ENCODE data around the gene XRCC3.

The XRCC3 gene

GRCh38 chr14:103690332-103690731 is 24.9 kb downstream of the XRCC3 start:
- no peak for DNase-seq

GRCh38 chr14:103688906-103689902 is 26.0 kb downstream of the XRCC3 start:
- no peak for DNase-seq

DNA sequence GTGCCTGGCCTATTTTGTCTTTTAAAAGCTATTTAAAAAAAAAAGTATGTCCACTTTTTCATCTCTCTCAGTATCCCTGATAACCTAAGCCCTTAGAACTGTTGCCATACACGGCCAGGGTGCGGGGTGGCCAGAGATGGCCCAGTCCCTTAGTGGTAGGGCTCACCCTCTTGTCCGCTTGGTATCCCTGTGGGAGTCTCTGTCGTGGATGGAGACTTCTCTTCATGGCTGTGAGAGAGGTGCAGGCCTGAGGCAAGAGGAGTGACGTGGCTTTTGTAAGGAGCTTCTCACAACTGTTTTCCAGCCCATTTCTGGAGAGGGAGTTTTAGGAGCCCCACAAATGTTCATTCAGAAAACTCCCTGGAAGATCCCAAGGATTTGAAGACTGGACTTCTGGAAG is 26.8 kb downstream of the XRCC3 start:
- no peak for DNase-seq

DNA sequence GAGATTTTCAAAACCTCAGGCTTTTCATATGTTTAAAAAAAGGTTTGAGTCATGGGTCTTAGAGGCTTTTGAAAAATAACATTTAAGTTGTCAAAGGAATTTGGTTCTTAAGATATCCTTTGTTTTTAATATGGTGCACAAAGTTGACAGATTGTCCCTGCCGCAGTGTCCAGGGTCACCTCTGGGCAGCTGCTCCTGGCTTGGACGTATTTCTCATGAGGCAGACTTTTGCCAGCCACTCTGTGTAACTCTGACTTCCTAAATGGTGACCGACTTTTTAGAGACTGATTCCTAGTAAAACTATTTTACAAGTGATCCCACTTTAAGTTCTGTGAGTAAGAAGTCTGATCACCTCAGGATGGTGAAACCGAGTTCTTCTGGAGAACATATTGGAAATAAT is 27.5 kb downstream of the XRCC3 start:
- DNase-seq: no peak

DNA sequence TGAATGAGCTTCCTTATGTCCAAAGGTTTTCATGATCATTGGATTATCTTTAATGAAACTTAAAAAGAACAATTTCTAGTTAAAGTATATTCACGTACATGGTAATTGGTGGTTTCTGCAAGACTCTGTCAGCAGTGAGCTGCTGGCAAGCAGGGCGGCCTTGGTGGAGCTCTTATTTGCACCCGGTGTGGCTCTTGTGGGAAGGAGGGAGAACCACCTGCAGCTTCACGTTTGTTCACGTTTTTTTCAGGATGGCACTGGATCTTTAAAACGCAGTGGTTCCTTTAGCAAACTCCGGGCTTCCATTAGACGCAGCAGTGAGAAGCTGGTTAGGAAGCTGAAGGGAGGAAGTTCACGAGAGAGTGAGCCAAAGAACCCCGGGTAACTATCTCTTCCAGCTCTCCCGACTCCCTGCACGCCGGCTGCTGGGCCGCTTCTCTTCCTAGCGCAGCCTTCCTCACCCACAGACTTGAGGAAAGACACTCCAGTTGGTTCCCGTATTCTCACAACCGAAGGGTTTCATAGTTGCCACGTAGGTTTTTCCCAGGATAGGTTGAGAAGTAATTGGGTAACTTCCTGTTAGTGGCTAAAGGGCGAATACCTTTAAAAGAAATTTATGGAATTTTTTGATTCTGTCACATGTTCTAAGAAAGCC is 28.3 kb downstream of the XRCC3 start:
- DNase-seq: no peak

DNA sequence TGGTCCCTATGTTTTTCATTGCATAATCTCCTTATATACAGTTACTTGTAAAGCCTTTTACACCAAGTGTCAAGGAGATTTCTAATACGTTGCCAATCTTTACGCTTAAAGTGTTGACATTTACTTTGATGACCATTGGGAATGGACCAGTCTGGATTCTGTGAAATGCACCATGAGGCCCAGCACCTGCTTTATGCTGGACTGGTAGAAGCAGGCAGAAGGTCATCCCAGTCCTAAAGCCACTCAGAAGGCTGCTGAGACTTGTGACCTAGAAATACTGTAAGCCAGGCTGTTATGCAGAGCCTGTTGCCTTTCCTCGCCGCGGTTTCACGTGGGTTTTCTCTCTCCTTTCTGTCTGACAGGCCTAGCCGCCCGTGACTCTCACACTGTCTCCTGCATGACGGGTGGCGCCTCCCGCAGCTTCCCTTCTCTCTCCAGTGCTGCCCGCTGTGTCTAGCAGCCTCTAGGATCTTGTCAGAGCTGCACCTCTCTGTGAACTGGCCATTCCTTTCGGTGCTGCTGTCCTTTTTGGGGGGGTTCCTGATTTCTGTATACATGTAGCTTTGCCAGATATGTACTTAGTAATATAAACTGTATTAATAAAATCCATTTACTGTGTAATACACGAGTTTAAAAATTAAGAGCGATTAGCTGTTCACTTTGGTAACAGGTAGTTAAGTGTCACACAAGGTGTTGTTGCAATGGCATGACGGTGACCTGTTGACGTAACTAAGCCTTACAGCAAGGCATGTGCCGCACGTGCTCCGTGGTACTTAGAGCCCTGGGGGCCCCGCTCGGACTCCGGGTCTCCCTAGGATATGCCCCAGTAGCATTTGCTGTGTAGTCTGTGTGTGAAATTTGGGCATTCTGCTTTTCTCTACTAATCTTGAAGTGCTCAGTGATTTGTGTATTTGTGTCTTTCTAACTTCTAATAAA is 29.7 kb downstream of the XRCC3 start:
- no peak for DNase-seq

- no peak for DNase-seq
Observed at GRCh38 chr14:103684871-103685270, 30.4 kb downstream of the XRCC3 start.

DNA sequence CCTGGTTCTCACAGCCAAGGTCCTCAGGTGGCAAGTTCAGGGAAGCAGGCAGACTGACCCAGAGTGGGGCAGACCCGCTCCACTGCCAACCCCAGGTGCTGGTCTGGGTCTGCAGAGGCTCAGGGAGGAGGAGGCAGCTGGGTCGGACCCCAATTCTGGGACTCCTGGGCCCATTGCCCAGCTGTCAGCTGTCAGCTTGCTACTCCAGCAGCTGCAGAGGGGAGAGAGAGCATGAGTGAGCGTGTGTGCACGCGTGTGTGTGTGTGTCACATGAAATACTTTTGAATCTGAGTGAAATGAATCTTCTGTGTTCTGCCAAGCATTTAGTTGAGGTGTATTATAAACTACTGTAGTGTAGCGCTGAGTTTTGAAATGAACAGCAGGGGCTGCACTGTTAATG is 30.8 kb downstream of the XRCC3 start:
- DNase-seq: no peak

GRCh38 chr14:103683139-103683538 is 32.1 kb downstream of the XRCC3 start:
- no peak for DNase-seq

DNA sequence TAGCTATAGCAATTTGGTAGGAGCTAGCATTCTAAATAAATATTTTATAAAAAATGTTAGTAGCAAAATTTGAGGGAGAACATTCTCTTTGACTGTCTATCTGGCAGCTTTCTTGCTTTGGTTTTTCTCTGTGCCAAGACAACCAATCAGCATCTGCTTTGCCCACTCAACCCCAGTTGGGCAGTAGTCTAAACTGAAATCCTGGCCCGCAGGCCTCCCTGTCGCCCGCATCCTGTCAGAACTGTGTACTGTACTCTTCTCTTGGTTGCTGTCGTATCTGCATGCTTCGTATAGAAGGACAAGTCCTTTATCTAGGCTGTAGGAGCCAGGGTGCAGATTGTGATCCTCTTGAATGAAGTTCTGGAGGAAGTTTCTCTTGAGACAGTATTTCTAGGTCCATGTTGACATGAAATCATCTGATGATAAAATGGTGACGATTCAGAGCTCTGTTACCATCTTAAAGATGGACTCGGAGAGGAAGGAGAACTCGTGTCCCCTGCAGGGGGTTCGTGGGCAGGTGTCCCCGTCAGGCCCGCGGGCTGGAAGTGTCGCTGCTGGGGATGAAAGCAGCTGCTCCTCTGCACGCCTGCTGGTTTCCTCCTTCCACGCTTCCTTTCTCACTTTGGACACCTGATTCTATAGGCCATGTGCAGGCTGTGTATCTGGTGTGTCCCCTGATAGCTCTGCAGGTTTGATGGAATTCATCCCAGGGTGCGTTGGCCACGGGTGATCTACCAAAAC is 34.6 kb downstream of the XRCC3 start:
- DNase-seq: no peak

- no peak for DNase-seq
Observed at GRCh38 chr14:103679351-103679750, 35.9 kb downstream of the XRCC3 start.

DNA sequence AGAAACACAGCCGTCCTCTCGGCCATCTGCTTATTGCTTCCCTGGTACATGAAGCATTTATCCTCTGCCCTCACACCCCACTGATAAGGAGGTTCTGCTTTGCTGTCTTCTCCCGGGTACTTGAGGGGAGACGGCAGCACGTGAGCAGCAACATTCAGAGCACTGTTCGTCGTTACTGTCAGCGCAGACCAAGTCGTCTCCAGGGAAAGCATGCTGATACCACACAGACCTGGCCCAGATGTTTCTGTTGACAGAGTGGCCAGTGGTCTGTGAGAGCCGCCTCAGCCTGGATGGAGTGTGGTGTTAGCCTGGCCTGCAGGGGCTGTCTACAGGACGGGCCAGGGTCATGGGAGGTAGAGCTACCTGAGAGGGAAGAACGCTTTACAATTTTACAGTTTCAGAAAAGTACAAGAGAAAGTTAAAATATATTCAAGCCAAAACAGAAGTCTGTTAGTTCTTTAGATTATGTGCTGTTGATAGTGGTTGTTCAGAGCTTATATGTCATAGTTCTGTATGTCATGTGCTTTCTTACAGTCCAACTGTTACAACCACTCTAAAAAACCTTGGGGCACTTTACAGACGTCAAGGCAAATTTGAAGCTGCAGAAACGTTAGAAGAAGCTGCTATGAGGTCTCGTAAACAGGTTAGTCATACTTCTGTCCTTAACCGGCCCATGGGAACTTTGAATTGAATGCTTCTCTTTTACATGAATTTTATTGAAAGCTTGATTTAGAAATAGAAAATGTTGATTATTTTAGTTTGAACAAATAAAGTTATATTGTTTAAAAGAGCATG is 38.2 kb downstream of the XRCC3 start:
- no peak for DNase-seq

GRCh38 chr14:103675957-103676356 is 39.3 kb downstream of the XRCC3 start:
- DNase-seq: no peak

GRCh38 chr14:103671911-103672310 is 43.3 kb downstream of the XRCC3 start:
- DNase-seq: no peak

GRCh38 chr14:103669370-103669769 is 45.9 kb downstream of the XRCC3 start:
- no peak for DNase-seq

DNA sequence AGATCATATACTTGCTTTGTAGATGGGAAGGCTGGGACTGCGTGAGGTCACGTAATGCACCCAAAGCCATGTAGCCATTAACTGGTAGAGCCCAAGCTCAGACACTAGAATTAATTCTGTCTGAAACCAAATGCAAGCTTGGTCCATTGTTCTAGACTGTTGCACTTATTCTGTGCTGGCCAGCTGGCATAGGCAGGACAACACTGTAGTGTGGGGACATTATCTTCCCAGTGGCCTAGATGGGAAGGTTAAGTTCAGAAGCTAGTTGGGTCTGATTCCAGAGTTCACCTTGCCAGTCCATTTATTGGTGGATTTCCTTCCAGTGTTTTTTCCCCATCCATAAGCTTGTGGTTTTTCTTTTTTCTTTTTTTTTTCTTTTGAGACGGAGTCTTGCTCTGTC is 47.1 kb downstream of the XRCC3 start:
- DNase-seq: no peak

DNA sequence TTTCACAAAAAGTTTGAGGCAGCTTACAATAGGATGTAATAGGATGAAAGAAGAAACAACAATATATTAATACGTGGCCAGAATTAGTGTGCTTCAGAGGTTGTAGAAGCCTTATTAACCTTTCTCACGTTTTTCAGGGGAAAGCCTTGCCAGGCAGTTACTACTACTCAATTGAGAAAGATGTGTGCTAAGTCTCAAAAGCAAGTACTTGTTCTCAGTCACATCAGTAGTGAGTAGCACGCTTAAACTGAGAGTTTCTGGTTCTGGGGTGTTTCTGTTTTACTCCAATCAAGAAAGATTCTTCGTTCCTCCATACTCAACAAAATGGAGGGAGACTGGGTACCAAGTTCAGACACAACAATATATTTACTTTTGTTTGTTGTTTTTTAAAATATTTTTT is 47.6 kb downstream of the XRCC3 start:
- DNase-seq: no peak

DNA sequence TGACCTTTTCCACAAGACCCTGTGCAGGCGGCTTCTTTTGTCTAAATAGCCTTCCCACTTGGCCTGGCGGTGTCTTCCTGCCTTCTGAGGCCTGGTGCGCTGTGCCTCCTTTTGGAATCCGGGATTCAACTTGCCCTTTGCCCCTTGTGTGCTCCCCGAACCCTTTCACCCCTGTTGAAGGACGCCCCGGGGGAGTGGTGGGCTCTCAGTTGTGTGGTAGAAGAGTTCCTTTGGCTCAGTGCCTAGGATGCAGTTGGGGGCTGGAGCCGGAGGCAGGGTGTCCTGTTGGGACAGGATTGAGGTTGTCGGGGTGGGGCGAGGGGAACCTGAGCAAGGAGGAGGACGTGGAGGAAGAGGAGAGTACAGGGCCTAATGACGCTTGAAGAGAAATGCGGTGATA is 51.7 kb downstream of the XRCC3 start:
- no peak for DNase-seq

- no peak for DNase-seq
Observed at GRCh38 chr14:103662591-103662990, 52.7 kb downstream of the XRCC3 start.

DNA sequence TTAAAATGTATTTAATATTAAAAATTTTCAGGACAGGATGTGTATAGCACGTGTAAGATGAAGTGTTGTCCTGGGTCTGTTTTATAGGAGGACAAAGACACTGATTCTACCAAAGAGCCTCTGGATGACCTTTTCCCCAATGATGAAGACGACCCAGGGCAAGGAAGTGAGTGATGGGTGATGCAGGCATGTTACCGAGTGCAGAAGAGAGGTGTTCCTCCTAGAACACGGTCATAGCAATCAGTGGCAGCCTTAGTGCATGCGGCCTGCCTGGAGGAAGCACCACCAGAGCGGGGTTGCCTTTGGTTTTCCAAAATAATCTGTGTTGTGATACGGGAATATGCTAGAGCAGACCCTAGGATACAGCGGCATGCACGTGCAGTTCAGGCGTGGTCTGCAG is 53.2 kb downstream of the XRCC3 start:
- no peak for DNase-seq

DNA sequence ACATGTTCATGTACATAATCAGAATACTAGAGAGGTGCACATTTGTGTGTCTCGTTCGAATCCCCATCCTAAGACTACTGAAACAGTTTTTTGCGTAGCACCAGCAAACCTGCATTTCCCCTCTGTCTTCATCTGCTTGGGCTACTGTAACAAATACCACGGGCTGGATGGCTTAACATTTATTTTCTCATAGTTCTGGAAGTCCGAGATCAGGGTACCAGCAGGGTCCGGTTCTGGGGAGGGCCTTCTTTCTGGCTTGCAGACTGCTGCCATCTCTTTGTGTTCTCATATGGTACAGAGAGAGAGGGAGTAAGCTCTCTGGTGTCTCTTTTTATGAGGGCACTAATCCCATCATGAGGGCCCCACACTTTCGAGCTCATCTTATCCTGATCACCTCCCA is 55.6 kb downstream of the XRCC3 start:
- DNase-seq: no peak

DNA sequence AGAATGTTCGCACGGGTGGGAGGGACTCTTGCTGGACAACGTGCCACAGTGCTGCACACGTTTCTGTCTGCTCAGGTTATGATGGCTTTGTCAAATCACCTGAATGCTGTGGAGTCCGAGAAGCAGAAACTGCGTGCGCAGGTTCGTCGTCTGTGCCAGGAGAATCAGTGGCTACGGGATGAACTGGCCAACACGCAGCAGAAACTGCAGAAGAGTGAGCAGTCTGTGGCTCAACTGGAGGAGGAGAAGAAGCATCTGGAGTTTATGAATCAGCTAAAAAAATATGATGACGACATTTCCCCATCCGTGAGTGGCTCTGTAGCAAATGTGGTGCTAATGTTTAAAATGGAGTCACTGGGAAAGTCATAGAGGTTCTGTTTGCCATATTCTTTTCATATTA is 57.8 kb downstream of the XRCC3 start:
- no peak for DNase-seq

All from activated effector memory CD4-positive, alpha-beta T cell treated with Interleukin-2 at 50 U/mL for 16 hours (primary cell).